NCI-H82 treated with DMSO at 0.1 percent for 48 hours (cell line): ENCODE measurements around the gene SRSF2.
"Not testable (repeated sequence)": the region's sequence is repeated elsewhere in the genome, so short reads cannot be mapped to it uniquely, and the experiment has no call there.

Source experiments
- DNase-seq: peaks from one replicate; lab custom pipeline; 2025; ENCODE audit not compliant: unreplicated experiment; lab: John Stamatoyannopoulos, UW

SRSF2 gene

GRCh38 chr17:76737082-76737675, at the start of gene SRSF2:
Gene SRSF2, minus strand, starts transcription at chr17:76737331. Its CDS starts 171 bp downstream, at chr17:76737160.
- DNase-seq, result peak; percentile 96

GRCh38 chr17:76784926-76785325, 47.8 kb upstream of the SRSF2 start:
- DNase-seq, result no peak

- no peak for DNase-seq
These were observed 46.0 kb upstream of the SRSF2 start for GRCh38 chr17:76783146-76783545.

GRCh38 chr17:76781056-76781982, 44.2 kb upstream of the SRSF2 start:
- DNase-seq, result no peak

- no peak for DNase-seq
These were observed 38.0 kb upstream of the SRSF2 start for GRCh38 chr17:76775021-76775600.

GRCh38 chr17:76772842-76773525, 35.9 kb upstream of the SRSF2 start:
- DNase-seq, result peak; percentile 93

GRCh38 chr17:76758570-76758969, 21.4 kb upstream of the SRSF2 start:
- DNase-seq, result no peak

GRCh38 chr17:76757256-76757655, 20.1 kb upstream of the SRSF2 start:
- no peak for DNase-seq

GRCh38 chr17:76755285-76755684, 18.2 kb upstream of the SRSF2 start:
- peak; percentile 89 for DNase-seq

GRCh38 chr17:76753061-76753961, 16.2 kb upstream of the SRSF2 start:
- DNase-seq, result no peak

GRCh38 chr17:76752006-76752405, 14.9 kb upstream of the SRSF2 start:
- DNase-seq, result no peak

GRCh38 chr17:76751416-76751993, 14.4 kb upstream of the SRSF2 start:
- no peak for DNase-seq

GRCh38 chr17:76748657-76749056, 11.5 kb upstream of the SRSF2 start:
- DNase-seq, result no peak

GRCh38 chr17:76747716-76748363, 10.7 kb upstream of the SRSF2 start:
- DNase-seq, result no peak

GRCh38 chr17:76745785-76746184, 8.7 kb upstream of the SRSF2 start:
- not testable (repeated sequence) for DNase-seq

- DNase-seq, result no peak
These were observed 7.6 kb upstream of the SRSF2 start for GRCh38 chr17:76744747-76745146.

GRCh38 chr17:76742958-76743357, 5.8 kb upstream of the SRSF2 start:
- DNase-seq, result no peak

GRCh38 chr17:76740329-76741118, 3.4 kb upstream of the SRSF2 start:
- no peak for DNase-seq
